H1 (cell line): ENCODE data around the gene VWCE.
"Not testable (repeated sequence)": the region's sequence is repeated elsewhere in the genome, so short reads cannot be mapped to it uniquely, and the experiment has no call there.

Experiments used
- CBX8 ChIP-seq: fragments of 300-800, 300-1000 bp; sonication (generic); IDR thresholded peaks from 2 replicates; pipeline ENCODE4 v1.7.1; 2016; ENCODE audit warnings: low read depth, low read length, borderline replicate concordance
- CREB1 ChIP-seq: IDR thresholded peaks from 2 replicates; pipeline ENCODE4 v1.6.1; 2012; ENCODE audit warnings: inconsistent platforms
- EZH2 ChIP-seq: fragments of 200-600 bp; sonication (generic); IDR thresholded peaks from 2 replicates; pipeline ENCODE4 v1.7.1; 2012; ENCODE audit warnings: low read depth, mild to moderate bottlenecking, moderate library complexity, low read length, inconsistent platforms; ENCODE audit not compliant: severe bottlenecking
- KDM5A ChIP-seq: fragments of 200-600 bp; IDR thresholded peaks from 2 replicates; pipeline ENCODE4 v1.7.1; 2012; ENCODE audit warnings: mild to moderate bottlenecking, low read length, inconsistent platforms, mixed read lengths
- POLR2A ChIP-seq, 2 experiments: IDR thresholded peaks; 1 replicate in 1 of 2; 2 replicates in 1 of 2; pipeline ENCODE4 v1.6.1; 2011; ENCODE audit warnings: low read depth in 2 of 2, low read length in 2 of 2, mild to moderate bottlenecking in 2 of 2; ENCODE audit errors: control extremely low read depth in 1 of 2
- POLR2AphosphoS5 ChIP-seq: IDR thresholded peaks from 2 replicates; pipeline ENCODE4 v1.6.1; 2011; ENCODE audit warnings: low read depth, low read length
- POU5F1 ChIP-seq: IDR thresholded peaks from 2 replicates; pipeline ENCODE4 v1.6.1; 2011; ENCODE audit warnings: low read depth, mild to moderate bottlenecking, low read length, moderate library complexity
- SP4 ChIP-seq: IDR thresholded peaks from 2 replicates; pipeline ENCODE4 v1.6.1; 2012; ENCODE audit warnings: low read length, inconsistent platforms
- SUZ12 ChIP-seq: fragments of 200-600 bp; sonication (generic); IDR thresholded peaks from 2 replicates; pipeline ENCODE4 v1.6.1; 2012; ENCODE audit warnings: mild to moderate bottlenecking, inconsistent platforms, low read length, moderate library complexity, mixed read lengths
- USF2 ChIP-seq: IDR thresholded peaks from 2 replicates; pipeline ENCODE4 v1.6.1; 2011; ENCODE audit warnings: low read length, improper control_type of control experiment
- YY1 ChIP-seq: IDR thresholded peaks from 2 replicates; pipeline ENCODE4 v1.6.1; 2011; ENCODE audit warnings: low read depth, mild to moderate bottlenecking, low read length
- TF ChIP-seq, protein P1 (sequence below), 3 experiments: IDR thresholded peaks; 1 replicate in 2 of 3; 2 replicates in 1 of 3; pipeline versions ENCODE4 v1.5.1 to v1.6.1; 2011; ENCODE audit warnings: low read length in 3 of 3, mild to moderate bottlenecking in 3 of 3, inconsistent platforms in 2 of 3, low read depth in 1 of 3, moderate library complexity in 1 of 3; ENCODE audit not compliant: insufficient read depth in 1 of 3; ENCODE audit errors: control extremely low read depth in 1 of 3
- TF ChIP-seq, protein P2 (sequence below): IDR thresholded peaks from 2 replicates; pipeline ENCODE4 v1.6.1; 2011; ENCODE audit warnings: low read depth, mild to moderate bottlenecking, low read length; ENCODE audit not compliant: insufficient read depth

- TF ChIP-seq, protein P1, sequence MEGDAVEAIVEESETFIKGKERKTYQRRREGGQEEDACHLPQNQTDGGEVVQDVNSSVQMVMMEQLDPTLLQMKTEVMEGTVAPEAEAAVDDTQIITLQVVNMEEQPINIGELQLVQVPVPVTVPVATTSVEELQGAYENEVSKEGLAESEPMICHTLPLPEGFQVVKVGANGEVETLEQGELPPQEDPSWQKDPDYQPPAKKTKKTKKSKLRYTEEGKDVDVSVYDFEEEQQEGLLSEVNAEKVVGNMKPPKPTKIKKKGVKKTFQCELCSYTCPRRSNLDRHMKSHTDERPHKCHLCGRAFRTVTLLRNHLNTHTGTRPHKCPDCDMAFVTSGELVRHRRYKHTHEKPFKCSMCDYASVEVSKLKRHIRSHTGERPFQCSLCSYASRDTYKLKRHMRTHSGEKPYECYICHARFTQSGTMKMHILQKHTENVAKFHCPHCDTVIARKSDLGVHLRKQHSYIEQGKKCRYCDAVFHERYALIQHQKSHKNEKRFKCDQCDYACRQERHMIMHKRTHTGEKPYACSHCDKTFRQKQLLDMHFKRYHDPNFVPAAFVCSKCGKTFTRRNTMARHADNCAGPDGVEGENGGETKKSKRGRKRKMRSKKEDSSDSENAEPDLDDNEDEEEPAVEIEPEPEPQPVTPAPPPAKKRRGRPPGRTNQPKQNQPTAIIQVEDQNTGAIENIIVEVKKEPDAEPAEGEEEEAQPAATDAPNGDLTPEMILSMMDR (IDR thresholded peaks at IDR 0.05; ENCODE audit: control extremely low read depth in 1 of 3, insufficient read depth in 1 of 3, low read depth in 1 of 3, low read length in 3 of 3): not testable (repeated sequence)
- TF ChIP-seq SUZ12; YY1; POLR2AphosphoS5; CBX8; SP4; USF2; CREB1; POU5F1; EZH2; KDM5A; POLR2A (IDR thresholded peaks at IDR 0.05; ENCODE audit: control extremely low read depth in 1 of 2, low read depth in 2 of 2, low read length in 2 of 2): not testable (repeated sequence)
- TF ChIP-seq, protein P2, sequence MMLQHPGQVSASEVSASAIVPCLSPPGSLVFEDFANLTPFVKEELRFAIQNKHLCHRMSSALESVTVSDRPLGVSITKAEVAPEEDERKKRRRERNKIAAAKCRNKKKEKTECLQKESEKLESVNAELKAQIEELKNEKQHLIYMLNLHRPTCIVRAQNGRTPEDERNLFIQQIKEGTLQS: not testable (repeated sequence)
Measured at GRCh38 chr11:61248071-61248470, 47.0 kb downstream of the VWCE start.
